ENCODE data around the gene GRIK3.

The GRIK3 gene

DNA sequence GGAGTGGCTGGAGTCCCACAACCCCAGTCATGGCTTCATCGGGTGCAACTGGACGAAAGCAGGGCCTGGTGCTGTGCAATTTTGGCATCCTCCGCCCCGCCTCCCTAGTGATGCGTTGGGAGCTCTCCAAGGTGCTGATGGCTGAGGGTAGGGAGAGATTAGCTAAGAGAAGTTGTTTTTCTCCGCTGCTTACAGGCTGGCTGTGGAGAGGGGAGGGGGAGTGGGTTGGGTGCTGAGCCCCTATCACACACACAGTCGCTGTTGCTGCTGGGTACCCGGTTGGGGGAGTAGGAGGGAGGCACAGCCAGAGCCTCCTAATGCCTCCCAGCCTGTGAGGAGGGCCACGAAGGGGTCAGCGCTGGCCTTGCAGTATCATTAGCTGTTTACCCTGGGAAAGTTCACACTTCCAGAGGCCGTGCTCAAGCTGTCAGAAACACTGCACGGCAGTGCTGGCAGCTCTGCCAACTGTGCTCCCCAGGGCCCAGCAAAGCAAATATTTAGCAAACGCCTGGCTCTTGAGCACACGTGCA is 110.0 kb downstream of the GRIK3 start:
- TF ChIP-seq NFIC (IDR thresholded peaks at IDR 0.05) (no peak), FOXM1 (IDR thresholded peaks at IDR 0.05; ENCODE audit: borderline replicate concordance, low read depth) (no peak), CREB1 (IDR thresholded peaks at IDR 0.05; ENCODE audit: low read depth) (0 out of 2 replicates have a peak, but pooled peaks have one; percentile 35), EGR1 (IDR thresholded peaks at IDR 0.05) (no peak), EP300 (IDR thresholded peaks at IDR 0.05; ENCODE audit: borderline replicate concordance) (no peak), CEBPB (IDR thresholded peaks at IDR 0.05) (no peak), TEAD4 (IDR thresholded peaks at IDR 0.05) (no peak), TAF1 (IDR thresholded peaks at IDR 0.05; ENCODE audit: low read depth) (no peak), ZBTB7A (IDR thresholded peaks at IDR 0.05; ENCODE audit: low read depth) (no peak), TCF12 (IDR thresholded peaks at IDR 0.05; ENCODE audit: low read depth) (no peak), RAD21 (IDR thresholded peaks at IDR 0.05; ENCODE audit: low read depth) (no peak), YY1 (IDR thresholded peaks at IDR 0.05; ENCODE audit: low read depth) (0 out of 2 replicates have a peak, but pooled peaks have one; percentile 35)
- TF ChIP-seq, protein P1, sequence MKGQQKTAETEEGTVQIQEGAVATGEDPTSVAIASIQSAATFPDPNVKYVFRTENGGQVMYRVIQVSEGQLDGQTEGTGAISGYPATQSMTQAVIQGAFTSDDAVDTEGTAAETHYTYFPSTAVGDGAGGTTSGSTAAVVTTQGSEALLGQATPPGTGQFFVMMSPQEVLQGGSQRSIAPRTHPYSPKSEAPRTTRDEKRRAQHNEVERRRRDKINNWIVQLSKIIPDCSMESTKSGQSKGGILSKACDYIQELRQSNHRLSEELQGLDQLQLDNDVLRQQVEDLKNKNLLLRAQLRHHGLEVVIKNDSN (IDR thresholded peaks at IDR 0.05), result no peak
- TF ChIP-seq, protein P2, sequence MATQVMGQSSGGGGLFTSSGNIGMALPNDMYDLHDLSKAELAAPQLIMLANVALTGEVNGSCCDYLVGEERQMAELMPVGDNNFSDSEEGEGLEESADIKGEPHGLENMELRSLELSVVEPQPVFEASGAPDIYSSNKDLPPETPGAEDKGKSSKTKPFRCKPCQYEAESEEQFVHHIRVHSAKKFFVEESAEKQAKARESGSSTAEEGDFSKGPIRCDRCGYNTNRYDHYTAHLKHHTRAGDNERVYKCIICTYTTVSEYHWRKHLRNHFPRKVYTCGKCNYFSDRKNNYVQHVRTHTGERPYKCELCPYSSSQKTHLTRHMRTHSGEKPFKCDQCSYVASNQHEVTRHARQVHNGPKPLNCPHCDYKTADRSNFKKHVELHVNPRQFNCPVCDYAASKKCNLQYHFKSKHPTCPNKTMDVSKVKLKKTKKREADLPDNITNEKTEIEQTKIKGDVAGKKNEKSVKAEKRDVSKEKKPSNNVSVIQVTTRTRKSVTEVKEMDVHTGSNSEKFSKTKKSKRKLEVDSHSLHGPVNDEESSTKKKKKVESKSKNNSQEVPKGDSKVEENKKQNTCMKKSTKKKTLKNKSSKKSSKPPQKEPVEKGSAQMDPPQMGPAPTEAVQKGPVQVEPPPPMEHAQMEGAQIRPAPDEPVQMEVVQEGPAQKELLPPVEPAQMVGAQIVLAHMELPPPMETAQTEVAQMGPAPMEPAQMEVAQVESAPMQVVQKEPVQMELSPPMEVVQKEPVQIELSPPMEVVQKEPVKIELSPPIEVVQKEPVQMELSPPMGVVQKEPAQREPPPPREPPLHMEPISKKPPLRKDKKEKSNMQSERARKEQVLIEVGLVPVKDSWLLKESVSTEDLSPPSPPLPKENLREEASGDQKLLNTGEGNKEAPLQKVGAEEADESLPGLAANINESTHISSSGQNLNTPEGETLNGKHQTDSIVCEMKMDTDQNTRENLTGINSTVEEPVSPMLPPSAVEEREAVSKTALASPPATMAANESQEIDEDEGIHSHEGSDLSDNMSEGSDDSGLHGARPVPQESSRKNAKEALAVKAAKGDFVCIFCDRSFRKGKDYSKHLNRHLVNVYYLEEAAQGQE (IDR thresholded peaks at IDR 0.05; ENCODE audit: low read depth), result peak; percentile 95
- TF ChIP-seq, protein P3, sequence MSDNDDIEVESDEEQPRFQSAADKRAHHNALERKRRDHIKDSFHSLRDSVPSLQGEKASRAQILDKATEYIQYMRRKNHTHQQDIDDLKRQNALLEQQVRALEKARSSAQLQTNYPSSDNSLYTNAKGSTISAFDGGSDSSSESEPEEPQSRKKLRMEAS (IDR thresholded peaks at IDR 0.05), result no peak

DNA sequence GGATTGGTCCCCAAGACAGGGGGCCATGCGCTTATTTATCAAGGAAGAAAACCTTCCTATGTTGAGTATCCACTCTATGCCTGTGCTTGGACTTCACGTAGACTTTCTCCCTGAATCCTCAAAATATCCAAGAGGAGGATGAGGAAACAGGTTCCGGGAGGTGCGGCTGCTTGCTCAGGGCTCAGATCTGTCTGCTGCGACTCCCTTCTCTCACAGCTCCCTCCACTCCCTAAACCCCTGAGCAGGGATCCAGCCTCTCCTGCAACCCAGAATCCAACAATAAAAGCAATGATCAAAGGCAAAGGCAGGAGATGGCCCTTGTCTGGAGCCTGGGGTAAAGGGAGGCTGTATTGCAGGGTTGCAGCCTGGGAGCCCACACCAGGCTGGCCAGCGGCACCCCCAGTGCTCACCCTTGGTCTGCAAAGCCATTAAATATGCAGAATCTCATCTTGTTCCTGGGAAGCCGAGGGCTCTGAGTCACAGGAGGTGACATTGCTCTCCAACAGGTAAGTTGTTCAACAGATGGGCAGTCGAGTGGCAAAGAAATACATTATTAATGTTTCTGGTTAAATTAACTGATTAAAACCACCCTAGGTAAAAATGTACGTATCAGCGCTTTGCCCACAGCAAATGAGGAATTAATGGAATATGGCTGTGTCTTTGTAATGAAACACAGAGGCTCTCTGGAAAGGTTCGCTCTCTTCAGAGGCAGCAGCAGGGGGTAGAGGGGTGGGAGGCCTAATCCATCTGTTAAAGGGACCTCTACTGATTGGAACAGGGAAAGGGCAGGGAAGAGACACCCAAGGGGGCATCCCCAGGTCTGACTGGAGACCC is 111.5 kb downstream of the GRIK3 start:
- no peak for TF ChIP-seq FOXM1 (IDR thresholded peaks at IDR 0.05; ENCODE audit: borderline replicate concordance, low read depth)
- TF ChIP-seq, protein P1 (IDR thresholded peaks at IDR 0.05), result no peak
- no peak for TF ChIP-seq CREB1 (IDR thresholded peaks at IDR 0.05; ENCODE audit: low read depth)
- TF ChIP-seq TAF1 (IDR thresholded peaks at IDR 0.05; ENCODE audit: low read depth), result no peak
- TF ChIP-seq TCF12 (IDR thresholded peaks at IDR 0.05; ENCODE audit: low read depth), result no peak
- TF ChIP-seq EGR1 (IDR thresholded peaks at IDR 0.05), result no peak
- TF ChIP-seq, protein P2 (IDR thresholded peaks at IDR 0.05; ENCODE audit: low read depth), result no peak
- TF ChIP-seq, protein P3 (IDR thresholded peaks at IDR 0.05), result no peak
- TF ChIP-seq RAD21 (IDR thresholded peaks at IDR 0.05; ENCODE audit: low read depth), result no peak
- no peak for TF ChIP-seq YY1 (IDR thresholded peaks at IDR 0.05; ENCODE audit: low read depth)
- TF ChIP-seq EP300 (IDR thresholded peaks at IDR 0.05; ENCODE audit: borderline replicate concordance), result no peak
- no peak for TF ChIP-seq ZBTB7A (IDR thresholded peaks at IDR 0.05; ENCODE audit: low read depth)
- no peak for TF ChIP-seq NFIC (IDR thresholded peaks at IDR 0.05)
- no peak for TF ChIP-seq TEAD4 (IDR thresholded peaks at IDR 0.05)

DNA sequence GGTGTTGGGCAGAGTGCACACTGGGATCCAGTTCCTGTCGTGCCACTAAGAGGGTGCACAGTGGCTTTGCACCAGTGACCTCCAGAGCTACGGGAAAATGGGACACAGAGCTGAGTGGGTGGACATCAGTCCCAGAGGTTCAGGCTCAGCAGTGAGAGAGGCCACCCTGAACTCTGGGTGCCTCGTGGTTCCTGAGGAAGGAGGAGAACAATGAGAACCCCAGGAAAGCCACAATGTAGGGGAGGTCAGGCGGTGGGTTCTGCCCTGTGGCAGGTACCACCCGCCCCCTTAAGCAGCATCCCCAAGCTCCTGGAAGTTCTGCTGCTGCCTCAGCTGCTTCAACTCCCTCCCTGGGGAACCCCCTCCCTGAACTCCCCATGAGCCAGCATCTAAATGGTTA is 112.2 kb downstream of the GRIK3 start:
- TF ChIP-seq TEAD4 (IDR thresholded peaks at IDR 0.05) (no peak), EP300 (IDR thresholded peaks at IDR 0.05; ENCODE audit: borderline replicate concordance) (no peak), EGR1 (IDR thresholded peaks at IDR 0.05) (no peak), RAD21 (IDR thresholded peaks at IDR 0.05; ENCODE audit: low read depth) (no peak), FOXM1 (IDR thresholded peaks at IDR 0.05; ENCODE audit: borderline replicate concordance, low read depth) (no peak), ZBTB7A (IDR thresholded peaks at IDR 0.05; ENCODE audit: low read depth) (no peak), TAF1 (IDR thresholded peaks at IDR 0.05; ENCODE audit: low read depth) (no peak), CREB1 (IDR thresholded peaks at IDR 0.05; ENCODE audit: low read depth) (no peak), CEBPB (IDR thresholded peaks at IDR 0.05) (no peak), YY1 (IDR thresholded peaks at IDR 0.05; ENCODE audit: low read depth) (no peak), TCF12 (IDR thresholded peaks at IDR 0.05; ENCODE audit: low read depth) (no peak), NFIC (IDR thresholded peaks at IDR 0.05) (no peak)
- TF ChIP-seq, protein P1 (IDR thresholded peaks at IDR 0.05), result no peak
- TF ChIP-seq, protein P2 (IDR thresholded peaks at IDR 0.05; ENCODE audit: low read depth), result no peak
- TF ChIP-seq, protein P3 (IDR thresholded peaks at IDR 0.05), result no peak
